Prostate gland (tissue), 2 donors: ENCODE data around the gene LGALS8. TPM values are rescaled to one million over a fixed set of nuclear protein-coding genes. Genes with fewer than 3 reads are reported as not detected.

ENCODE experiments used
- DNase-seq: peaks from one replicate; pipeline ENCODE4 v3.0.0-alpha.2; 2019; ENCODE audit warnings: low spot score
- H3K27ac ChIP-seq, 2 donors: fragments of 200-600 bp; sonication (generic); 2 replicates each; pipeline ENCODE4 v1.5.1; 2017 to 2019
- H3K27me3 ChIP-seq: fragments of 200-600 bp; sonication (generic); replicated peaks from 2 replicates; pipeline ENCODE4 v1.5.1; 2019; ENCODE audit not compliant: insufficient read depth
- H3K36me3 ChIP-seq, 2 donors: fragments of 200-600 bp; sonication (generic); 1 replicate in 1 of 2; 2 replicates in 1 of 2; pipeline versions ENCODE4 v1.5.1 to v1.8.1; 2017 to 2019
- H3K4me1 ChIP-seq: fragments of 200-600 bp; sonication (generic); replicated peaks from 2 replicates; pipeline ENCODE4 v1.5.1; 2019
- H3K4me3 ChIP-seq, 2 donors: fragments of 200-600 bp; sonication (generic); 2 replicates each; pipeline ENCODE4 v1.5.1; 2017 to 2019
- H3K9me3 ChIP-seq: fragments of 200-600 bp; sonication (generic); 2 replicates; pipeline ENCODE4 v1.5.1; 2017
- POLR2A ChIP-seq: fragments of 450-650 bp; IDR thresholded peaks from one replicate; pipeline ENCODE4 v1.6.1; 2016; ENCODE audit warnings: antibody characterized with exemption, mild to moderate bottlenecking
- POLR2AphosphoS5 ChIP-seq: sonication (generic); formaldehyde crosslinking; IDR thresholded peaks from one replicate; pipeline ENCODE4 v1.6.1; 2017; ENCODE audit warnings: antibody characterized with exemption
- WGBS: methylation state at CpG from one replicate; pipeline ENCODE4 v1.1.5; 2018; 5-methylcytosine and 5-hydroxymethylcytosine counted together
- intact Hi-C: fragments of 100-400 bp; cut with DNase I; formaldehyde crosslinking; loops from one replicate; pipeline ENCODE4 v1.14.2; 2022
- total RNA-seq, 2 donors: library from RNA; depleted of rRNA; stranded (reverse); fragments of >200 nt; gene quantifications; one replicate each; pipeline ENCODE4 v1.1.0, GENCODE V29; 2016
- TF ChIP-seq, protein P1 (sequence below), 4 experiments: fragments of 200-600 bp in 2 of 4; fragments of 450-650 bp in 2 of 4; sonication (generic) in 2 of 4; IDR thresholded peaks; 1 replicate in 3 of 4; 2 replicates in 1 of 4; pipeline ENCODE4 v1.5.1; 2016 to 2019; ENCODE audit warnings: antibody characterized with exemption in 4 of 4, mild to moderate bottlenecking in 2 of 4, moderate library complexity in 2 of 4

The LGALS8 gene
- total RNA-seq, 2 donors from 2014 or later = 86.0 to 119 TPM

DNA sequence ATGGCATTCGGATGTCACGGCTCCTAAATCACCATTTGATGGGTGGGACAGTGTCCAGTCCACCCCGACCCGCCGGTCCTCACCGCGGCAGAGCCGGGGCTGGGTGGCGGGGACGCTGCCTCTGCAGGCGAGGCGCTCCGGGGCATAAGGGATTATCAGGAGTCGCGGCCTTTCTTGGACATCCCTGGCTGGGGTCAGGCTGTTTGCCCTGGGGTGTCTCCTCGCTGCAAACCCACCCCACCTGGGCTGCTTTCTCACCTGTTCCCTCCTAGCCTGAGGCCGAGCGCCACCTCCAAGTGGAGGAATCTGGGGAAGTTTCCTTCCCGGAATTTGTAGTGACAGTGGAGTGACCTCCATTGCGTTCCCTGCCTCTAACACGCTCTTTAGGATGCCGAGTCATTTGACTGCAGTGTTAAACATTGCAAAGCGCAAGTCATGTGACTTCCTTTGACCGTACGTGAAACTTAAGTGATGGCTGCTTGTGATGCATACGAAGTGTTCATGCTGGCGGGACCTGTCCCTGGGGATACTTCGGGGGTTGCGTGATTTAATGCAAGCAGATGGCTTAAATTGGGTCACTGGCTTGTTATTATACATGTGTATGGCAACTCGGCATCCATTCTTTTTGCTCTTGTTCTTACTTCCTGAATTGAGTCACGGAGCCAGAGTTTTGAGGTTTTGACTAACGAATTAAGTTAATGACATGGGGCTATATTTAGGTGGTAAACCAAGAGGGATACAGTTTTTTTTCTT is 536 bp downstream of the LGALS8 start:
- peak overlapping the region; percentile 82 to 95 for H3K4me3 ChIP-seq
- under 1% methylated on average over 30 of the region's 32 CpGs for WGBS
- no peaks in the 10 kb centered on the region for H3K4me1 ChIP-seq
- H3K27me3 ChIP-seq = no peaks in the 10 kb centered on the region
- intact Hi-C loops = no loop called here
- TF ChIP-seq, protein P1, sequence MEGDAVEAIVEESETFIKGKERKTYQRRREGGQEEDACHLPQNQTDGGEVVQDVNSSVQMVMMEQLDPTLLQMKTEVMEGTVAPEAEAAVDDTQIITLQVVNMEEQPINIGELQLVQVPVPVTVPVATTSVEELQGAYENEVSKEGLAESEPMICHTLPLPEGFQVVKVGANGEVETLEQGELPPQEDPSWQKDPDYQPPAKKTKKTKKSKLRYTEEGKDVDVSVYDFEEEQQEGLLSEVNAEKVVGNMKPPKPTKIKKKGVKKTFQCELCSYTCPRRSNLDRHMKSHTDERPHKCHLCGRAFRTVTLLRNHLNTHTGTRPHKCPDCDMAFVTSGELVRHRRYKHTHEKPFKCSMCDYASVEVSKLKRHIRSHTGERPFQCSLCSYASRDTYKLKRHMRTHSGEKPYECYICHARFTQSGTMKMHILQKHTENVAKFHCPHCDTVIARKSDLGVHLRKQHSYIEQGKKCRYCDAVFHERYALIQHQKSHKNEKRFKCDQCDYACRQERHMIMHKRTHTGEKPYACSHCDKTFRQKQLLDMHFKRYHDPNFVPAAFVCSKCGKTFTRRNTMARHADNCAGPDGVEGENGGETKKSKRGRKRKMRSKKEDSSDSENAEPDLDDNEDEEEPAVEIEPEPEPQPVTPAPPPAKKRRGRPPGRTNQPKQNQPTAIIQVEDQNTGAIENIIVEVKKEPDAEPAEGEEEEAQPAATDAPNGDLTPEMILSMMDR (IDR thresholded peaks at IDR 0.05) = peak in 1 of 4 experiments; percentile 4
- TF ChIP-seq POLR2AphosphoS5 (peak; percentile 82), POLR2A (peak; percentile 56)
- peak; percentile 70 for DNase-seq
- H3K27ac ChIP-seq = peak overlapping the region; percentile 85 to 87
- H3K36me3 ChIP-seq = no peaks in the 10 kb centered on the region
- H3K9me3 ChIP-seq = no peaks in the 10 kb centered on the region

DNA sequence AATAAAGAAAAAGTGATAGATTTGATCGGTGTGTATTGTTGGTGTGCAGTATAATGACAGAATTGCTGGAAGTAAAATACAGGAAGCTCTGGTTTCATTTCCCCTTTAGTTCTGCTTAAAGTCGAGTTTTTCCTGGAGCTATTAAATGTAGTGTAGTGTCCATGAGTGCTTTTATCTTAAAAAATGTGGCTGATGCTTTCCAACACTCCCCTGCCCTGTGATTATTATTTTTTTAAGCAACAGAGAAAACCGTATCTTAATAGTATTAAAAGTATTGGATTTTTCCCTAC is 1.1 kb downstream of the LGALS8 start:
- 10% methylated on average over 3 of the region's 3 CpGs for WGBS
- Histone ChIP-seq H3K36me3 (no peaks in the 10 kb centered on the region), H3K4me3 (peak overlapping the region; percentile 82 to 95), H3K27ac (peak overlapping the region; percentile 85 to 87), H3K9me3 (no peaks in the 10 kb centered on the region), H3K27me3 (no peaks in the 10 kb centered on the region), H3K4me1 (no peaks in the 10 kb centered on the region)
- TF ChIP-seq POLR2A = no peak
- TF ChIP-seq, protein P1 (IDR thresholded peaks at IDR 0.05) = no peak
- intact Hi-C loops = no loop called here
- no peak for DNase-seq

DNA sequence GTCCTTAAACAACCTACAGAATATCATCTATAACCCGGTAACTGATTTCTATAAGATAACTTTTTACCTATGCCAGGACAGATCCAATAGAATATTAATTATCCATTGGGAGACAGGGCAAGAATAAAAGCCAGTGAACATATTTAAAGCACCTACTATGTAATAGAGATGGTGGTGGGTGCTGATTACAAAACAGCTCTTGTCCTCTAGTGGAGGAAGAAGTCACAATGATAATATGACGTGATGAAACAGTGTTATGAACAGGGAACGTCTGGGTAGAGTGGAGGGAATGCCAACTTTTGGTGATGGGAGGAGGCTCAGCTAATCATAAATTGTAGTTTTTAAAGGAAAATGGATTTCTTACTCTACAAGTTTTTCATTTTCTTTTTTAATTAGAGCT is 2.3 kb downstream of the LGALS8 start:
- 76% methylated on average over 3 of the region's 3 CpGs for WGBS
- no peaks in the 10 kb centered on the region for H3K9me3 ChIP-seq
- TF ChIP-seq, protein P1 (IDR thresholded peaks at IDR 0.05) = no peak
- TF ChIP-seq POLR2A (no peak), POLR2AphosphoS5 (no peak)
- no peaks in the 10 kb centered on the region for H3K4me1 ChIP-seq
- no peaks in the 10 kb centered on the region for H3K36me3 ChIP-seq
- no peak for DNase-seq
- no peak overlapping the region for H3K27ac ChIP-seq
- H3K27me3 ChIP-seq = no peaks in the 10 kb centered on the region
- no peak overlapping the region for H3K4me3 ChIP-seq
- intact Hi-C loops = no loop called here

DNA sequence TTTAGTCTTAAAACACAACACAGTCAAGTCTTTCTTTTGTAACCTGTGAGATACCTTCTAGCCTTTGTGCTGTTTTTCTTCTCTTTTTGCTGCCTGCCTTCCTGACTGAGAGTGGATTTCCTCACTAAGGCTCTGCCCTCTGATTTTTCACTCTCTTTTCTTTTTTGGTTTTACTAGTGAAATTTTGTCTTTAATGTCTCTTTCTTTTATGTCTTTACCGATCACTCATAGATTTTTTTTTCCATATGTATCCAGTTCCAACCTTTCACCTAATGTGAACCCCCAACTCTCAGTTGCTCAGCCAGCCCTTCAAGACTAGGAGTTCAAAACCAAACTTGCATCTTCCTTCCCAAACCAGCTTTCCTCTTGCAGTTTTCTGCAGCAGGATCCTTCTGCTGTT is 6.5 kb downstream of the LGALS8 start:
- 59% methylated on average over 1 of the region's 1 CpG for WGBS
- H3K27ac ChIP-seq = no peak overlapping the region

More for the DNA sequence above, 6.5 kb downstream of the LGALS8 start:
- Histone ChIP-seq H3K4me3 (no peak overlapping the region), H3K36me3 (no peaks in the 10 kb centered on the region), H3K4me1 (no peaks in the 10 kb centered on the region), H3K27me3 (no peaks in the 10 kb centered on the region), H3K9me3 (no peaks in the 10 kb centered on the region)
- no peak for TF ChIP-seq POLR2A
- TF ChIP-seq, protein P1 (IDR thresholded peaks at IDR 0.05) = no peak
- TF ChIP-seq POLR2AphosphoS5 = no peak
- no peak for DNase-seq
- intact Hi-C loops = no loop called here
